Hematopoietic multipotent progenitor cell treated with erythropoietin and hydrocortisone succinate and interleukin-3 and kit ligand, for 4 days (in vitro differentiated cells): ENCODE measurements around the gene C8B.

ENCODE experiments used
- DNase-seq: peaks from one replicate; pipeline ENCODE4 v3.0.0-alpha.2; 2015

The C8B gene

GRCh38 chr1:56968878-56969495 is 3.2 kb upstream of the C8B start:
- no peak for DNase-seq

- DNase-seq = peak; percentile 14
Measured at GRCh38 chr1:56967900-56968832, 2.4 kb upstream of the C8B start.

GRCh38 chr1:56967355-56967754 is 1.5 kb upstream of the C8B start:
- DNase-seq = no peak

GRCh38 chr1:56966698-56966999 is 834 bp upstream of the C8B start:
- DNase-seq = no peak

- no peak for DNase-seq
Measured at GRCh38 chr1:56965191-56965590, 624 bp downstream of the C8B start.

GRCh38 chr1:56964349-56965017 is 1.3 kb downstream of the C8B start:
- no peak for DNase-seq

- DNase-seq = no peak
Measured at GRCh38 chr1:56963667-56964066, 2.1 kb downstream of the C8B start.

GRCh38 chr1:56961426-56961825 is 4.4 kb downstream of the C8B start:
- no peak for DNase-seq

GRCh38 chr1:56958526-56958925 is 7.3 kb downstream of the C8B start:
- DNase-seq = no peak

GRCh38 chr1:56957931-56958330 is 7.9 kb downstream of the C8B start:
- DNase-seq = no peak

- no peak for DNase-seq
Measured at GRCh38 chr1:56954664-56955063, 11.2 kb downstream of the C8B start.

GRCh38 chr1:56953386-56953785 is 12.4 kb downstream of the C8B start:
- no peak for DNase-seq

GRCh38 chr1:56952501-56952900 is 13.3 kb downstream of the C8B start:
- no peak for DNase-seq

GRCh38 chr1:56948403-56949023 is 17.3 kb downstream of the C8B start:
- DNase-seq = peak; percentile 5

- no peak for DNase-seq
Measured at GRCh38 chr1:56940039-56940438, 25.8 kb downstream of the C8B start.

GRCh38 chr1:56939209-56939608 is 26.6 kb downstream of the C8B start:
- DNase-seq = no peak

GRCh38 chr1:56938646-56939045 is 27.2 kb downstream of the C8B start:
- no peak for DNase-seq

- DNase-seq = no peak
Measured at GRCh38 chr1:56934430-56935060, 31.3 kb downstream of the C8B start.

GRCh38 chr1:56933606-56934005 is 32.2 kb downstream of the C8B start:
- no peak for DNase-seq

- no peak for DNase-seq
Measured at GRCh38 chr1:56933161-56933560, 32.7 kb downstream of the C8B start.

GRCh38 chr1:56931686-56932085 is 34.1 kb downstream of the C8B start:
- DNase-seq = no peak

GRCh38 chr1:56931211-56931610 is 34.6 kb downstream of the C8B start:
- DNase-seq = no peak

- DNase-seq = no peak
Measured at GRCh38 chr1:56929492-56929891, 36.3 kb downstream of the C8B start.
